Kidney (tissue), 14 donors: Measurements from ENCODE around the gene RSBN1L. TPM values are rescaled to one million over a fixed set of nuclear protein-coding genes. Genes with fewer than 3 reads are reported as not detected.

Experiments used
- DNase-seq, 5 donors: peaks; one replicate each; pipeline ENCODE4 v3.0.0-alpha.2; 2013 to 2020
- FAIRE-seq: peaks from 2 replicates; lab custom pipeline; 2012; peaks lifted over from hg19 to GRCh38; lab: Jason Lieb, UNC
- H3K27ac ChIP-seq, 2 donors: one replicate each; pipeline ENCODE4 v1.7.0; 2013; ENCODE audit warnings: low read depth in 2 of 2, low read length in 2 of 2, inconsistent platforms in 1 of 2
- H3K27me3 ChIP-seq: one replicate; pipeline ENCODE4 v1.7.1; 2013; ENCODE audit warnings: low read length, inconsistent platforms; ENCODE audit not compliant: control insufficient read depth, insufficient read depth
- H3K36me3 ChIP-seq, 3 donors: one replicate each; pipeline versions ENCODE4 v1.7.0 to v1.7.1; 2013; ENCODE audit warnings: low read length in 3 of 3, control low read depth in 1 of 3, inconsistent platforms in 1 of 3; ENCODE audit not compliant: insufficient read depth in 3 of 3, control insufficient read depth in 2 of 3
- H3K4me1 ChIP-seq, 3 donors: one replicate each; pipeline versions ENCODE4 v1.7.0 to v1.7.1; 2013; ENCODE audit warnings: low read length in 3 of 3, inconsistent platforms in 1 of 3, low read depth in 1 of 3; ENCODE audit not compliant: control insufficient read depth in 2 of 3, insufficient read depth in 2 of 3
- H3K4me3 ChIP-seq, 3 donors: one replicate each; pipeline versions ENCODE4 v1.7.0 to v1.8.1; 2013; ENCODE audit warnings: low read length in 3 of 3, control low read depth in 1 of 3, inconsistent platforms in 1 of 3
- H3K9ac ChIP-seq, 3 donors: one replicate each; pipeline versions ENCODE4 v1.7.0 to v1.7.1; 2013; ENCODE audit warnings: low read length in 3 of 3, control low read depth in 1 of 3, inconsistent platforms in 1 of 3
- H3K9me3 ChIP-seq, 3 donors: one replicate each; pipeline versions ENCODE4 v1.7.0 to v1.7.1; 2013; ENCODE audit warnings: low read length in 3 of 3, control low read depth in 1 of 3, inconsistent platforms in 1 of 3; ENCODE audit not compliant: control insufficient read depth in 2 of 3, insufficient read depth in 1 of 3
- CTCF ChIP-seq: IDR thresholded peaks from 3 replicates; pipeline ENCODE4 v1.5.1; 2012; ENCODE audit warnings: mild to moderate bottlenecking, moderate library complexity, borderline replicate concordance; ENCODE audit not compliant: insufficient read depth; ENCODE audit errors: extremely low read depth
- intact Hi-C: fragments of 100-400 bp; cut with DNase I; formaldehyde crosslinking; loops from one replicate; pipeline ENCODE4 v1.11.1; 2022
- polyA plus RNA-seq: library from polyadenylated mRNA; stranded (reverse); fragments of 350-450 nt; fragmentation: Illumina TruSeq; extraction: RNeasy Lipid Tissue Mini Kit (QIAGEN cat#74804); gene quantifications from one replicate; pipeline ENCODE4 v1.2.3, GENCODE V29; 2014; ENCODE audit warnings: low read depth, low replicate concordance; ENCODE audit not compliant: insufficient read depth
- total RNA-seq: library from RNA; stranded (reverse); fragmentation: NEBNext Ultra II Directional; extraction: Animal tissue kit (Norgen Biotek cat#: 25700); gene quantifications from one replicate; pipeline ENCODE4 v1.2.1, GENCODE V29; 2021
- donor health status: control.
- donor health status: control.
- donor health status: control.
- donor health status: control.
- donor health status: control.
- donor health status: DM: yes; HTN: yes; CAD: no.
- donor health status: Normal renal cell carcinoma (clear cell type).

RSBN1L gene
- total and polyA plus RNA-seq, 2 donors from 2014 or later, result 7.3 to 18.0 TPM

- H3K27me3 ChIP-seq, result no peaks in the 10 kb centered on the region
- no peaks in the 10 kb centered on the region for H3K4me1 ChIP-seq
- H3K9ac ChIP-seq, result no peak overlapping the region
- no peak for DNase-seq
- FAIRE-seq, result no peak
- intact Hi-C loops, result no loop called here
- TF ChIP-seq CTCF, result no peak
- H3K9me3 ChIP-seq, result no peaks in the 10 kb centered on the region
- no peak overlapping the region for H3K4me3 ChIP-seq
- no peak overlapping the region for H3K27ac ChIP-seq
- H3K36me3 ChIP-seq, result peaks cover 0 to 3% (median 2%) of the 10 kb centered on the region in 3 donors
These were observed 16.0 kb upstream of the RSBN1L start for GRCh38 chr7:77680266-77680665.

DNA sequence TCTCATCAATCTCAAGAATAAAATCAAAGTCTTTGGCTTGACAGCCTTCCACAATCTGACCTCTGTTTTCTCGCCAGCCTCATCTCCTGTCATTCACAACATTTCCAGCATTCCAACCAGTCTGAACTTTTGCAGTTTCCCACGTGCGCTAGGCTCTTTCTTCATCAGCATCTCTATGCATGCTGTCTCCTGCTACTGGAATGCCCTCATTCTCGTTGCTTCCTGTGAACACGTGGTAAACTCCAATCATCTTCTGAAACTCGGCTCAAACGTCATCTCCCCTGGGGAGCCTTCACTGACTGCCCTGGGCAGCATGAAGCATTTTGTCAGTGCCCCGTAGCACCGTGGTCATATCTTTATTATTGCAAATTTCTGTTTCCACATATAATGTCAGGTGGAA lies 12.2 kb upstream of the RSBN1L start:
- H3K9me3 ChIP-seq, result no peaks in the 10 kb centered on the region
- intact Hi-C loops, result no loop called here
- FAIRE-seq, result no peak
- H3K9ac ChIP-seq, result no peak overlapping the region
- DNase-seq, result no peak
- H3K36me3 ChIP-seq, result peaks cover 0 to 3% (median 2%) of the 10 kb centered on the region in 3 donors
- H3K4me1 ChIP-seq, result no peaks in the 10 kb centered on the region
- no peaks in the 10 kb centered on the region for H3K27me3 ChIP-seq
- TF ChIP-seq CTCF, result no peak
- no peak overlapping the region for H3K27ac ChIP-seq
- peak overlapping the region in 1 of 3 donors; percentile 7 for H3K4me3 ChIP-seq

DNA sequence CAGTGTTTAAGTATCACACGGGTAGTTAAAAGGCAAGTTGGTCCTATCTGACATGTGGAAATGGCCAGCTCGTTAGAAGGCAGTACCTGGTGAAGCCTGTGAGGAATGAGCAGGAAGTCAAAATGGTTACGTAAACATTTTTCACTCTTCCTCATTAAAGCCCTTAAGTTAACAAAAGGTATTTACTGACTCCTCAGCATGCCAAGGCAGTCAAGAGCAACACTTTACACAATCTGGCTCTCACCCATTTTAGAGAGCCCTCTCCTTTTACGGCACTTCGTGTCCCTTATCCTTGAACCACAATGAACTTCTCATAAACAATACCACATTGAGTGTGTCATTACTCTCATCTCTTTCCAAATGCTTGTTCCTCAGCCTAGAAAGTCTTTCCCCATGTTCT lies 11.0 kb upstream of the RSBN1L start:
- H3K4me1 ChIP-seq, result no peaks in the 10 kb centered on the region
- H3K4me3 ChIP-seq, result peak overlapping the region in 1 of 3 donors; percentile 17
- no peaks in the 10 kb centered on the region for H3K9me3 ChIP-seq
- DNase-seq, result no peak
- peak overlapping the region in 1 of 2 donors; percentile 14 for H3K27ac ChIP-seq
- no peaks in the 10 kb centered on the region for H3K27me3 ChIP-seq
- no peak overlapping the region for H3K9ac ChIP-seq
- FAIRE-seq, result no peak
- intact Hi-C loops, result no loop called here
- TF ChIP-seq CTCF, result no peak
- H3K36me3 ChIP-seq, result peaks cover 0 to 3% (median 2%) of the 10 kb centered on the region in 3 donors
